ENCODE data around the gene STRC. TPM values are rescaled to one million over a fixed set of nuclear protein-coding genes. Genes with fewer than 3 reads are reported as not detected.
"Not testable (repeated sequence)": the region's sequence is repeated elsewhere in the genome, so short reads cannot be mapped to it uniquely, and the experiment has no call there.

The STRC gene
- total and polyA plus RNA-seq, 2 donors: 0.05 to 1.8 TPM

- WGBS: no CpG with 5 or more reads among the region's 1 CpG
- not testable (repeated sequence) for DNase-seq (ENCODE audit: low read depth in 6 of 9, low spot score in 9 of 9); H3K4me1 ChIP-seq (ENCODE audit: control insufficient read depth in 2 of 2, insufficient read depth in 2 of 2, low read length in 2 of 2)
These were observed 44.0 kb downstream of the STRC start for GRCh38 chr15:43574607-43575006.

GRCh38 chr15:43566615-43567014 lies 52.0 kb downstream of the STRC start:
- not testable (repeated sequence) for H3K27me3 ChIP-seq (ENCODE audit: control insufficient read depth in 2 of 2, insufficient read depth in 1 of 2, low read length in 1 of 2); H3K4me3 ChIP-seq (ENCODE audit: low read length in 2 of 2); H3K9me3 ChIP-seq (ENCODE audit: control insufficient read depth in 2 of 2, insufficient read depth in 1 of 2, low read length in 1 of 2); H3K27ac ChIP-seq (ENCODE audit: low read depth in 1 of 2, low read length in 1 of 2); H3K4me1 ChIP-seq (ENCODE audit: control insufficient read depth in 2 of 2, insufficient read depth in 2 of 2, low read length in 2 of 2); H3K36me3 ChIP-seq (ENCODE audit: control insufficient read depth in 2 of 2, insufficient read depth in 2 of 2, low read length in 1 of 2); DNase-seq (ENCODE audit: low read depth in 6 of 9, low spot score in 9 of 9)
- no CpG with 5 or more reads among the region's 2 CpGs for WGBS

More at GRCh38 chr15:43574607-43575006, 44.0 kb downstream of the STRC start:
- not testable (repeated sequence) for H3K27me3 ChIP-seq (ENCODE audit: control insufficient read depth in 2 of 2, insufficient read depth in 1 of 2, low read length in 1 of 2); H3K9me3 ChIP-seq (ENCODE audit: control insufficient read depth in 2 of 2, insufficient read depth in 1 of 2, low read length in 1 of 2); H3K27ac ChIP-seq (ENCODE audit: low read depth in 1 of 2, low read length in 1 of 2); H3K36me3 ChIP-seq (ENCODE audit: control insufficient read depth in 2 of 2, insufficient read depth in 2 of 2, low read length in 1 of 2); H3K4me3 ChIP-seq (ENCODE audit: low read length in 2 of 2)

GRCh38 chr15:43563793-43564192 lies 54.8 kb downstream of the STRC start:
- no CpG with 5 or more reads among the region's 8 CpGs for WGBS
- H3K4me3 ChIP-seq (ENCODE audit: low read length in 2 of 2); H3K36me3 ChIP-seq (ENCODE audit: control insufficient read depth in 2 of 2, insufficient read depth in 2 of 2, low read length in 1 of 2); H3K27me3 ChIP-seq (ENCODE audit: control insufficient read depth in 2 of 2, insufficient read depth in 1 of 2, low read length in 1 of 2); DNase-seq (ENCODE audit: low read depth in 6 of 9, low spot score in 9 of 9); H3K27ac ChIP-seq (ENCODE audit: low read depth in 1 of 2, low read length in 1 of 2); H3K4me1 ChIP-seq (ENCODE audit: control insufficient read depth in 2 of 2, insufficient read depth in 2 of 2, low read length in 2 of 2); H3K9me3 ChIP-seq (ENCODE audit: control insufficient read depth in 2 of 2, insufficient read depth in 1 of 2, low read length in 1 of 2): not testable (repeated sequence)

GRCh38 chr15:43562753-43563152 lies 55.8 kb downstream of the STRC start:
- 100% methylated on average over 2 of the region's 3 CpGs for WGBS
- H3K4me1 ChIP-seq (ENCODE audit: control insufficient read depth in 2 of 2, insufficient read depth in 2 of 2, low read length in 2 of 2); H3K27me3 ChIP-seq (ENCODE audit: control insufficient read depth in 2 of 2, insufficient read depth in 1 of 2, low read length in 1 of 2); H3K36me3 ChIP-seq (ENCODE audit: control insufficient read depth in 2 of 2, insufficient read depth in 2 of 2, low read length in 1 of 2); H3K27ac ChIP-seq (ENCODE audit: low read depth in 1 of 2, low read length in 1 of 2); H3K4me3 ChIP-seq (ENCODE audit: low read length in 2 of 2); H3K9me3 ChIP-seq (ENCODE audit: control insufficient read depth in 2 of 2, insufficient read depth in 1 of 2, low read length in 1 of 2); DNase-seq (ENCODE audit: low read depth in 6 of 9, low spot score in 9 of 9): not testable (repeated sequence)

- 95% methylated on average over 2 of the region's 2 CpGs for WGBS
- H3K27me3 ChIP-seq (ENCODE audit: control insufficient read depth in 2 of 2, insufficient read depth in 1 of 2, low read length in 1 of 2): no peaks in the 10 kb centered on the region
- no peak for DNase-seq (ENCODE audit: low read depth in 6 of 9, low spot score in 9 of 9)
- H3K9me3 ChIP-seq (ENCODE audit: control insufficient read depth in 2 of 2, insufficient read depth in 1 of 2, low read length in 1 of 2): no peaks in the 10 kb centered on the region
- H3K36me3 ChIP-seq (ENCODE audit: control insufficient read depth in 2 of 2, insufficient read depth in 2 of 2, low read length in 1 of 2): no peaks in the 10 kb centered on the region
- no peaks in the 10 kb centered on the region for H3K4me1 ChIP-seq (ENCODE audit: control insufficient read depth in 2 of 2, insufficient read depth in 2 of 2, low read length in 2 of 2)
- no peak overlapping the region for H3K4me3 ChIP-seq (ENCODE audit: low read length in 2 of 2)
- no peak overlapping the region for H3K27ac ChIP-seq (ENCODE audit: low read depth in 1 of 2, low read length in 1 of 2)
These were observed 65.6 kb downstream of the STRC start for GRCh38 chr15:43552986-43553385.

- no peak overlapping the region for H3K4me3 ChIP-seq (ENCODE audit: low read length in 2 of 2)
- 96% methylated on average over 4 of the region's 4 CpGs for WGBS
- H3K4me1 ChIP-seq (ENCODE audit: control insufficient read depth in 2 of 2, insufficient read depth in 2 of 2, low read length in 2 of 2): no peaks in the 10 kb centered on the region
- no peak for DNase-seq (ENCODE audit: low read depth in 6 of 9, low spot score in 9 of 9)
- H3K27me3 ChIP-seq (ENCODE audit: control insufficient read depth in 2 of 2, insufficient read depth in 1 of 2, low read length in 1 of 2): no peaks in the 10 kb centered on the region
- H3K9me3 ChIP-seq (ENCODE audit: control insufficient read depth in 2 of 2, insufficient read depth in 1 of 2, low read length in 1 of 2): no peaks in the 10 kb centered on the region
- H3K27ac ChIP-seq (ENCODE audit: low read depth in 1 of 2, low read length in 1 of 2): no peak overlapping the region
- H3K36me3 ChIP-seq (ENCODE audit: control insufficient read depth in 2 of 2, insufficient read depth in 2 of 2, low read length in 1 of 2): no peaks in the 10 kb centered on the region
These were observed 66.3 kb downstream of the STRC start for GRCh38 chr15:43552256-43552655.

GRCh38 chr15:43550527-43551363 lies 67.9 kb downstream of the STRC start:
- Histone ChIP-seq H3K4me3 (ENCODE audit: low read length in 2 of 2) (no peak overlapping the region), H3K36me3 (ENCODE audit: control insufficient read depth in 2 of 2, insufficient read depth in 2 of 2, low read length in 1 of 2) (no peaks in the 10 kb centered on the region), H3K4me1 (ENCODE audit: control insufficient read depth in 2 of 2, insufficient read depth in 2 of 2, low read length in 2 of 2) (no peaks in the 10 kb centered on the region), H3K9me3 (ENCODE audit: control insufficient read depth in 2 of 2, insufficient read depth in 1 of 2, low read length in 1 of 2) (no peaks in the 10 kb centered on the region), H3K27me3 (ENCODE audit: control insufficient read depth in 2 of 2, insufficient read depth in 1 of 2, low read length in 1 of 2) (no peaks in the 10 kb centered on the region), H3K27ac (ENCODE audit: low read depth in 1 of 2, low read length in 1 of 2) (no peak overlapping the region)
- 87% methylated on average over 10 of the region's 10 CpGs for WGBS
- no peak for DNase-seq (ENCODE audit: low read depth in 6 of 9, low spot score in 9 of 9)

Other genes with a start within 250 kb of the STRC start
- gene ZSCAN29, start 247.8 kb downstream of the STRC start, total RNA-seq: 17.2 TPM
- gene ZSCAN29, start 247.8 kb downstream of the STRC start, polyA plus RNA-seq: 7.8 TPM
- 8.5 TPM for gene TUBGCP4, start 247.7 kb downstream of the STRC start, total RNA-seq
- gene TUBGCP4, start 247.7 kb downstream of the STRC start, polyA plus RNA-seq: 5.4 TPM
- 29.8 TPM for gene TP53BP1, start 125.6 kb downstream of the STRC start, total RNA-seq
- gene TP53BP1, start 125.6 kb downstream of the STRC start, polyA plus RNA-seq: 17.5 TPM
- gene MAP1A, start 101.2 kb downstream of the STRC start, total RNA-seq: 12.7 TPM
- 3.6 TPM for gene MAP1A, start 101.2 kb downstream of the STRC start, polyA plus RNA-seq
- 4.6 TPM for gene PPIP5K1, start 28.6 kb downstream of the STRC start, total RNA-seq
- 5.7 TPM for gene PPIP5K1, start 28.6 kb downstream of the STRC start, polyA plus RNA-seq
- 0.09 TPM for gene CKMT1B, start 24.8 kb downstream of the STRC start, total RNA-seq
- gene CKMT1B, start 24.8 kb downstream of the STRC start, polyA plus RNA-seq: 0.94 TPM
- gene CATSPER2, start 30.0 kb upstream of the STRC start, total RNA-seq: 0.80 TPM
- gene CATSPER2, start 30.0 kb upstream of the STRC start, polyA plus RNA-seq: 4.9 TPM
- gene CKMT1A, start 75.1 kb upstream of the STRC start, total RNA-seq: 0.14 TPM
- gene CKMT1A, start 75.1 kb upstream of the STRC start, polyA plus RNA-seq: 0.23 TPM
- gene PDIA3, start 127.6 kb upstream of the STRC start, total RNA-seq: 102 TPM
- gene PDIA3, start 127.6 kb upstream of the STRC start, polyA plus RNA-seq: 209 TPM
- 3.2 TPM for gene ELL3, start 158.2 kb upstream of the STRC start, total RNA-seq
- 7.3 TPM for gene ELL3, start 158.2 kb upstream of the STRC start, polyA plus RNA-seq
- gene SERF2, start 173.5 kb upstream of the STRC start, total RNA-seq: 862 TPM
- 1,456 TPM for gene SERF2, start 173.5 kb upstream of the STRC start, polyA plus RNA-seq
- 0.05 TPM for gene SERINC4, start 181.4 kb upstream of the STRC start, total RNA-seq
- gene SERINC4, start 181.4 kb upstream of the STRC start, polyA plus RNA-seq: 0.52 TPM
- 5.5 TPM for gene HYPK, start 181.8 kb upstream of the STRC start, total RNA-seq
- 13.8 TPM for gene HYPK, start 181.8 kb upstream of the STRC start, polyA plus RNA-seq
- 35.9 TPM for gene MFAP1, start 205.9 kb upstream of the STRC start, total RNA-seq
- gene MFAP1, start 205.9 kb upstream of the STRC start, polyA plus RNA-seq: 18.7 TPM
- 24.6 TPM for gene WDR76, start 208.2 kb upstream of the STRC start, total RNA-seq
- gene WDR76, start 208.2 kb upstream of the STRC start, polyA plus RNA-seq: 3.5 TPM